Transverse colon (tissue), 4 donors: ENCODE measurements around the gene RUFY2. TPM values are rescaled to one million over a fixed set of nuclear protein-coding genes. Genes with fewer than 3 reads are reported as not detected.
"Not testable (repeated sequence)": the region's sequence is repeated elsewhere in the genome, so short reads cannot be mapped to it uniquely, and the experiment has no call there.

Source experiments
- DNase-seq: peaks from one replicate; pipeline ENCODE4 v3.0.0-alpha.2; 2019
- H3K27ac ChIP-seq, 4 donors: fragments of 200-600 bp; sonication (generic); 2 replicates each; pipeline ENCODE4 v1.5.1; 2016 to 2018; ENCODE audit warnings: inconsistent platforms in 4 of 4
- H3K27me3 ChIP-seq: fragments of 200-600 bp; sonication (generic); 2 replicates; pipeline ENCODE4 v1.5.1; 2017; ENCODE audit warnings: inconsistent platforms
- H3K36me3 ChIP-seq, 4 donors: fragments of 200-600 bp; sonication (generic); 2 replicates each; pipeline ENCODE4 v1.5.1; 2017 to 2019; ENCODE audit warnings: inconsistent platforms in 4 of 4
- H3K4me1 ChIP-seq, 4 donors: fragments of 200-600 bp; sonication (generic); 2 replicates each; pipeline ENCODE4 v1.5.1; 2017 to 2020; ENCODE audit warnings: inconsistent platforms in 4 of 4
- H3K4me3 ChIP-seq, 4 donors: fragments of 200-600 bp; sonication (generic); 1 replicate in 1 of 4; 2 replicates in 3 of 4; pipeline versions ENCODE4 v1.5.1 to v1.6.1; 2017 to 2019; ENCODE audit warnings: inconsistent platforms in 4 of 4
- H3K9me3 ChIP-seq, 2 donors: fragments of 200-600 bp; sonication (generic); 2 replicates each; pipeline ENCODE4 v1.5.1; 2017 to 2019; ENCODE audit warnings: inconsistent platforms in 2 of 2
- CTCF ChIP-seq, 5 experiments: fragments of 200-600 bp in 3 of 5; fragments of 450-650 bp in 2 of 5; sonication (generic) in 3 of 5; IDR thresholded peaks; 1 replicate in 2 of 5; 2 replicates in 3 of 5; pipeline ENCODE4 v1.5.1; 2016 to 2017; ENCODE audit warnings: antibody characterized with exemption in 5 of 5, inconsistent platforms in 3 of 5, mild to moderate bottlenecking in 2 of 5, moderate library complexity in 1 of 5
- EP300 ChIP-seq: sonication (generic); formaldehyde crosslinking; IDR thresholded peaks from one replicate; pipeline ENCODE4 v1.6.1; 2017; ENCODE audit warnings: antibody characterized with exemption, low read depth
- POLR2A ChIP-seq: fragments of 450-650 bp; IDR thresholded peaks from one replicate; pipeline ENCODE4 v1.6.1; 2016; ENCODE audit warnings: antibody characterized with exemption, mild to moderate bottlenecking, moderate library complexity
- POLR2AphosphoS5 ChIP-seq, 3 donors: sonication (generic); formaldehyde crosslinking; IDR thresholded peaks; one replicate each; pipeline ENCODE4 v1.6.1; 2016; ENCODE audit warnings: antibody characterized with exemption in 3 of 3
- WGBS, 2 donors: methylation state at CpG; one replicate each; pipeline ENCODE4 v1.1.5; 2018; ENCODE audit warnings: low coverage in 1 of 2; 5-methylcytosine and 5-hydroxymethylcytosine counted together
- in situ Hi-C, 4 donors: fragments of 200-750 bp; cut with MboI; loops; one replicate each; pipeline versions ENCODE4 v1.15.0 to v1.15.1; 2017; ENCODE audit warnings: low sequenced_read_pairs in 3 of 4, low pct_ligation_motif_present in 1 of 4, low pct_unique_long_range_greater_than_20kb in 1 of 4
- intact Hi-C: fragments of 100-400 bp; cut with DNase I; formaldehyde crosslinking; loops from one replicate; pipeline ENCODE4 v1.15.1; 2023; ENCODE audit warnings: low total_unique reads
- total RNA-seq, 4 donors: library from RNA; depleted of rRNA; stranded (reverse); fragments of >200 nt; gene quantifications; one replicate each; pipeline ENCODE4 v1.1.0, GENCODE V29; 2016

Gene RUFY2
- total RNA-seq, 4 donors from 2014 or later, result 7.9 to 34.8 (median 22.8) TPM

- TF ChIP-seq POLR2A, result no peak
- TF ChIP-seq POLR2AphosphoS5 (IDR thresholded peaks at IDR 0.05), result no peak
- TF ChIP-seq EP300, result no peak
- no peak for TF ChIP-seq CTCF (IDR thresholded peaks at IDR 0.05)
- WGBS, 2 donors, result 87 to 100% methylated on average over 1 of the region's 1 CpG
- Histone ChIP-seq H3K4me1 (peaks cover 12 to 41% (median 26%) of the 10 kb centered on the region in 4 donors), H3K27ac (peak overlapping the region; percentile 96 to 99 (median 98)), H3K36me3 (no peaks in the 10 kb centered on the region), H3K9me3 (no peaks in the 10 kb centered on the region), H3K27me3 (no peaks in the 10 kb centered on the region), H3K4me3 (no peak overlapping the region)
- intact Hi-C loops (no loop called here), in situ Hi-C loops (no loop called here)
- no peak for DNase-seq
Observed at GRCh38 chr10:68329506-68329861, 77.6 kb downstream of the RUFY2 start.

GRCh38 chr10:68327889-68328786 lies 78.9 kb downstream of the RUFY2 start:
- Histone ChIP-seq H3K4me1 (peaks cover 12 to 35% (median 25%) of the 10 kb centered on the region in 4 donors), H3K36me3 (no peaks in the 10 kb centered on the region), H3K4me3 (peak overlapping the region in 2 of 4 donors; percentile 3 to 18), H3K27me3 (no peaks in the 10 kb centered on the region), H3K27ac (peak overlapping the region; percentile 96 to 99 (median 98)), H3K9me3 (no peaks in the 10 kb centered on the region)
- TF ChIP-seq POLR2AphosphoS5 (IDR thresholded peaks at IDR 0.05) (no peak), POLR2A (no peak), CTCF (IDR thresholded peaks at IDR 0.05) (no peak), EP300 (no peak)
- in situ Hi-C loops (no loop called here), intact Hi-C loops (no loop called here)
- WGBS, 2 donors, result 12 to 19% methylated on average over 4 of the region's 4 CpGs
- DNase-seq, result no peak

- WGBS, 2 donors, result 88 to 95% methylated on average over 2 to 4 of the region's 4 CpGs
- H3K36me3 ChIP-seq, intact Hi-C loops, H3K4me3 ChIP-seq, H3K9me3 ChIP-seq, DNase-seq, H3K27me3 ChIP-seq, H3K27ac ChIP-seq: not testable (repeated sequence)
- in situ Hi-C loops, result loop anchor here in 3 of 4 donors (25.0 kb wide), 1 partner anchor 462 kb away; no protein-coding TSS in a partner anchor
- peaks cover 12 to 31% (median 19%) of the 10 kb centered on the region in 4 donors for H3K4me1 ChIP-seq
Observed at GRCh38 chr10:68324396-68324795, 82.7 kb downstream of the RUFY2 start.

GRCh38 chr10:68318331-68319059 lies 88.6 kb downstream of the RUFY2 start:
- TF ChIP-seq POLR2AphosphoS5 (IDR thresholded peaks at IDR 0.05), result peak in 2 of 3 donors; percentile 6 to 24
- no peak for TF ChIP-seq CTCF (IDR thresholded peaks at IDR 0.05)
- Histone ChIP-seq H3K36me3 (no peaks in the 10 kb centered on the region), H3K4me1 (peaks cover 0 to 30% (median 2%) of the 10 kb centered on the region in 4 donors), H3K27me3 (no peaks in the 10 kb centered on the region), H3K4me3 (no peak overlapping the region), H3K27ac (peak overlapping the region; percentile 71 to 78 (median 72)), H3K9me3 (peaks cover 12 to 15% of the 10 kb centered on the region in 2 donors)
- intact Hi-C loops, result no loop called here
- in situ Hi-C loops, result loop anchor here in 3 of 4 donors (25.0 kb wide), 1 partner anchor 456 kb away; no protein-coding TSS in a partner anchor
- WGBS, 2 donors, result 38 to 52% methylated on average over 1 of the region's 1 CpG
- DNase-seq, result peak; percentile 44
